ENCODE data around the gene ORAI3. TPM values are rescaled to one million over a fixed set of nuclear protein-coding genes. Genes with fewer than 3 reads are reported as not detected.

ORAI3 gene
- polyA plus RNA-seq, 1 experiment = 37.1 TPM

- POLR2A ChIA-PET = interaction anchor here (0.7 kb wide), 1 partner anchor 523 kb away, joined by 3 read pairs; no protein-coding TSS in a partner anchor
- DNase-seq (ENCODE audit: low read depth) = peak; percentile 73
- Histone ChIP-seq H3K36me3 (ENCODE audit: control insufficient read depth, insufficient read depth, low read length) (peaks cover 10% of the 10 kb centered on the region), H3K27me3 (ENCODE audit: control insufficient read depth, insufficient read depth, low read length) (no peaks in the 10 kb centered on the region), H3K4me3 (ENCODE audit: low read depth, low read length) (peak overlapping the region; percentile 90)
- no peak for TF ChIP-seq CTCF (IDR thresholded peaks at IDR 0.05; ENCODE audit: insufficient read depth, low read depth, low read length)
- CTCF ChIA-PET = interaction anchor here (0.6 to 2.0 kb wide), 4 partner anchors 8 to 186 kb away, joined by 3 to 5 read pairs (median 4); partner anchors contain the start of gene PRSS8
These were observed 1.0 kb downstream of the ORAI3 start for GRCh38 chr16:30949650-30950515.

GRCh38 chr16:30950516-30951065 is 1.7 kb downstream of the ORAI3 start:
- ChIA-PET POLR2A (interaction anchor here (0.7 kb wide), 1 partner anchor 522 kb away, joined by 3 read pairs; no protein-coding TSS in a partner anchor), CTCF (interaction anchor here (0.6 to 2.0 kb wide), 4 partner anchors 8 to 185 kb away, joined by 3 to 5 read pairs (median 4); partner anchors contain the start of gene PRSS8)
- DNase-seq (ENCODE audit: low read depth) = no peak
- no peak for TF ChIP-seq CTCF (IDR thresholded peaks at IDR 0.05; ENCODE audit: insufficient read depth, low read depth, low read length)
- Histone ChIP-seq H3K27me3 (ENCODE audit: control insufficient read depth, insufficient read depth, low read length) (no peaks in the 10 kb centered on the region), H3K4me3 (ENCODE audit: low read depth, low read length) (peak overlapping the region; percentile 90), H3K36me3 (ENCODE audit: control insufficient read depth, insufficient read depth, low read length) (peaks cover 10% of the 10 kb centered on the region)

- TF ChIP-seq CTCF (IDR thresholded peaks at IDR 0.05; ENCODE audit: insufficient read depth, low read depth, low read length) = no peak
- Histone ChIP-seq H3K27me3 (ENCODE audit: control insufficient read depth, insufficient read depth, low read length) (no peaks in the 10 kb centered on the region), H3K4me3 (ENCODE audit: low read depth, low read length) (no peak overlapping the region), H3K36me3 (ENCODE audit: control insufficient read depth, insufficient read depth, low read length) (peaks cover 10% of the 10 kb centered on the region)
- POLR2A ChIA-PET = no interaction called here
- no peak for DNase-seq (ENCODE audit: low read depth)
- CTCF ChIA-PET = interaction anchor here (1.5 to 2.0 kb wide), 2 partner anchors 9 to 149 kb away, joined by 3 to 5 read pairs; no protein-coding TSS in a partner anchor
These were observed 2.3 kb downstream of the ORAI3 start for GRCh38 chr16:30951193-30951592.

GRCh38 chr16:30951750-30952149 is 2.9 kb downstream of the ORAI3 start:
- ChIA-PET CTCF (interaction anchor here (0.5 to 2.6 kb wide), 3 partner anchors 10 to 143 kb away, joined by 4 to 7 read pairs (median 5); partner anchors contain the start of gene VKORC1), POLR2A (interaction anchor here (0.6 kb wide), 1 partner anchor 190 kb away, joined by 8 read pairs; no protein-coding TSS in a partner anchor)
- no peak for DNase-seq (ENCODE audit: low read depth)
- Histone ChIP-seq H3K27me3 (ENCODE audit: control insufficient read depth, insufficient read depth, low read length) (no peaks in the 10 kb centered on the region), H3K4me3 (ENCODE audit: low read depth, low read length) (no peak overlapping the region), H3K36me3 (ENCODE audit: control insufficient read depth, insufficient read depth, low read length) (peaks cover 7% of the 10 kb centered on the region)
- TF ChIP-seq CTCF (IDR thresholded peaks at IDR 0.05; ENCODE audit: insufficient read depth, low read depth, low read length) = no peak

GRCh38 chr16:30953111-30953510 is 4.2 kb downstream of the ORAI3 start:
- CTCF ChIA-PET = interaction anchor here (0.6 to 3.2 kb wide), 17 partner anchors 12 to 521 kb away, joined by 3 to 30 read pairs (median 4); partner anchors contain the start of genes KAT8, VKORC1, ZNF646 and ZNF668
- TF ChIP-seq CTCF (IDR thresholded peaks at IDR 0.05; ENCODE audit: insufficient read depth, low read depth, low read length) = no peak
- H3K36me3 ChIP-seq (ENCODE audit: control insufficient read depth, insufficient read depth, low read length) = 0 out of 2 replicates have a peak, but pooled peaks cover 1% of the 10 kb centered on the region
- no peaks in the 10 kb centered on the region for H3K27me3 ChIP-seq (ENCODE audit: control insufficient read depth, insufficient read depth, low read length)
- POLR2A ChIA-PET = interaction anchor here (0.6 kb wide), 1 partner anchor 508 kb away, joined by 3 read pairs; no protein-coding TSS in a partner anchor
- DNase-seq (ENCODE audit: low read depth) = no peak
- H3K4me3 ChIP-seq (ENCODE audit: low read depth, low read length) = no peak overlapping the region

All from BJ (cell line).